HEK293 (cell line): ENCODE results near the gene MAN2B2.

Experiments
- CTCF ChIA-PET: fragments of 350-600 bp; formaldehyde crosslinking; extraction: SDS; loops from one replicate; lab custom pipeline; 2021; ENCODE audit warnings: antibody characterized with exemption; lab: Yijun Ruan, JAX
- POLR2A ChIA-PET: fragments of 300-600 bp; formaldehyde crosslinking; extraction: SDS; loops from one replicate; lab custom pipeline; 2020; ENCODE audit warnings: antibody characterized with exemption, inconsistent platforms; lab: Yijun Ruan, JAX
- H3K27ac ChIP-seq: fragments of 200-500 bp; sonication (Bioruptor generic); 2 replicates; pipeline ENCODE4 v1.5.1; 2014; ENCODE audit warnings: low read depth, low read length, control low read depth, inconsistent platforms; ENCODE audit errors: extremely low read depth
- H3K36me3 ChIP-seq, 2 experiments: fragments of 200-500 bp in 1 of 2; sonication (Bioruptor generic) in 1 of 2; 1 replicate in 1 of 2; 2 replicates in 1 of 2; pipeline ENCODE4 v1.5.1; 2014 to 2017; ENCODE audit warnings: inconsistent platforms in 2 of 2, low read length in 2 of 2; ENCODE audit not compliant: control insufficient read depth in 2 of 2, insufficient read depth in 1 of 2
- H3K4me1 ChIP-seq: fragments of 200-500 bp; sonication (Bioruptor generic); 2 replicates; pipeline ENCODE4 v1.5.1; 2014; ENCODE audit warnings: mild to moderate bottlenecking, low read length, inconsistent platforms; ENCODE audit not compliant: control insufficient read depth, insufficient read depth
- H3K4me3 ChIP-seq: 2 replicates; pipeline ENCODE4 v1.5.1; 2011; ENCODE audit warnings: low read depth, mild to moderate bottlenecking, control low read depth, low read length, moderate library complexity
- H3K9me3 ChIP-seq: fragments of 200-500 bp; sonication (Bioruptor generic); 2 replicates; pipeline ENCODE4 v1.5.1; 2014; ENCODE audit warnings: low read depth, low read length, inconsistent platforms; ENCODE audit not compliant: control insufficient read depth, insufficient read depth
- RBAK ChIP-seq: fragments of 450-650 bp; formaldehyde crosslinking; IDR thresholded peaks from 2 replicates; pipeline ENCODE4 v1.5.1; 2016; ENCODE audit warnings: missing biosample characterization, missing genetic modification characterization
- SP7 ChIP-seq: fragments of 450-650 bp; formaldehyde crosslinking; IDR thresholded peaks from 2 replicates; pipeline ENCODE4 v1.5.1; 2016; ENCODE audit warnings: missing biosample characterization, missing genetic modification characterization
- TRIM28 ChIP-seq: IDR thresholded peaks from 2 replicates; pipeline ENCODE4 v1.6.1; 2011; ENCODE audit warnings: low read length, control low read depth, borderline replicate concordance
- ZFP37 ChIP-seq: fragments of 450-650 bp; formaldehyde crosslinking; IDR thresholded peaks from 2 replicates; pipeline ENCODE4 v1.5.1; 2016; ENCODE audit warnings: missing biosample characterization, missing genetic modification characterization
- ZFP69B ChIP-seq: fragments of 450-650 bp; formaldehyde crosslinking; IDR thresholded peaks from 2 replicates; pipeline ENCODE4 v1.5.1; 2016; ENCODE audit warnings: missing biosample characterization, missing genetic modification characterization
- ZIC2 ChIP-seq: fragments of 450-650 bp; formaldehyde crosslinking; IDR thresholded peaks from 2 replicates; pipeline ENCODE4 v1.5.1; 2016; ENCODE audit warnings: missing biosample characterization, missing genetic modification characterization
- ZNF132 ChIP-seq: fragments of 450-650 bp; formaldehyde crosslinking; IDR thresholded peaks from 2 replicates; pipeline ENCODE4 v1.5.1; 2017; ENCODE audit warnings: missing biosample characterization, missing genetic modification characterization, borderline replicate concordance
- ZNF214 ChIP-seq: fragments of 450-650 bp; formaldehyde crosslinking; IDR thresholded peaks from 2 replicates; pipeline ENCODE4 v1.5.1; 2017; ENCODE audit warnings: missing biosample characterization, mild to moderate bottlenecking, missing genetic modification characterization, borderline replicate concordance
- ZNF24 ChIP-seq: fragments of 450-650 bp; formaldehyde crosslinking; IDR thresholded peaks from 2 replicates; pipeline ENCODE4 v1.5.1; 2016; ENCODE audit warnings: missing biosample characterization, missing genetic modification characterization
- ZNF394 ChIP-seq: fragments of 450-650 bp; formaldehyde crosslinking; IDR thresholded peaks from 2 replicates; pipeline ENCODE4 v1.5.1; 2016; ENCODE audit warnings: missing biosample characterization, missing genetic modification characterization, mild to moderate bottlenecking, moderate library complexity, borderline replicate concordance
- ZNF473 ChIP-seq: fragments of 450-650 bp; formaldehyde crosslinking; IDR thresholded peaks from 2 replicates; pipeline ENCODE4 v1.5.1; 2017; ENCODE audit warnings: missing biosample characterization, missing genetic modification characterization
- ZNF548 ChIP-seq: fragments of 450-650 bp; formaldehyde crosslinking; IDR thresholded peaks from 2 replicates; pipeline ENCODE4 v1.5.1; 2016; ENCODE audit warnings: missing biosample characterization, missing genetic modification characterization
- ZNF600 ChIP-seq: fragments of 450-650 bp; formaldehyde crosslinking; IDR thresholded peaks from 2 replicates; pipeline ENCODE4 v1.5.1; 2016; ENCODE audit warnings: missing biosample characterization, missing genetic modification characterization
- ZNF621 ChIP-seq: fragments of 450-650 bp; formaldehyde crosslinking; IDR thresholded peaks from 2 replicates; pipeline ENCODE4 v1.5.1; 2017; ENCODE audit warnings: missing biosample characterization, missing genetic modification characterization
- ZNF623 ChIP-seq: fragments of 450-650 bp; formaldehyde crosslinking; IDR thresholded peaks from 2 replicates; pipeline ENCODE4 v1.5.1; 2016; ENCODE audit warnings: missing biosample characterization, missing genetic modification characterization
- ZNF785 ChIP-seq: fragments of 450-650 bp; formaldehyde crosslinking; IDR thresholded peaks from 2 replicates; pipeline ENCODE4 v1.5.1; 2016; ENCODE audit warnings: missing biosample characterization, missing genetic modification characterization
- TF ChIP-seq, protein P1 (sequence below): fragments of 450-650 bp; formaldehyde crosslinking; IDR thresholded peaks from 2 replicates; pipeline ENCODE4 v1.5.1; 2016; ENCODE audit warnings: missing biosample characterization, missing genetic modification characterization, low read depth
- TF ChIP-seq, protein P2 (sequence below): fragments of 450-650 bp; IDR thresholded peaks from 2 replicates; pipeline ENCODE4 v1.5.1; 2018; ENCODE audit warnings: missing biosample characterization, mild to moderate bottlenecking, missing genetic modification characterization
- TF ChIP-seq, protein P3 (sequence below): fragments of 450-650 bp; formaldehyde crosslinking; IDR thresholded peaks from 2 replicates; pipeline ENCODE4 v1.5.1; 2016; ENCODE audit warnings: missing biosample characterization, missing genetic modification characterization

Gene MAN2B2

DNA sequence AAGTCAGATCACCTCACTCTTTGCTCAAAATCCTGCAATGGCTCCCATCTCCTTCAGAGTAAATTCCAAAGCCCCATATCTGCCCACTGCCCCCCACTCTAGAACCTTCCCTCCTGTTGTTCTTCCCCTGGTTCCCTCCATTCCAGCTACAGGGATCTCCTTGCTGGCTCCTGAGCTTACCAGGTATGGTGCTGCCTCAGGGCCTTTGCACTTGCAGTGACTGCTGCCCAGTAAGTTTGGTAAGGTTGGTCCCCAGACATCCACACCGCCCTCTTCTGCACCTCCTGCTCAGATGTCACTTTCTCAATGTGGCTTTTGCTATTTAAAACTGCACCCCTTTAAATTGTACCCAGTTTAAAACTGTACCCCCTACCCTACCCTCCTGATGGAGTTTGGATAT, 7.8 kb upstream of the MAN2B2 start:
- no peaks in the 10 kb centered on the region for H3K36me3 ChIP-seq
- H3K27ac ChIP-seq, result no peak overlapping the region
- POLR2A ChIA-PET, result interaction anchor here (0.7 kb wide), 1 partner anchor 109 kb away, joined by 6 read pairs; no protein-coding TSS in a partner anchor
- TF ChIP-seq ZNF621 (tag by site-specific recombination) (no peak), ZFP37 (no peak), RBAK (tag by site-specific recombination) (no peak), ZNF785 (tag by site-specific recombination) (no peak), ZNF623 (peak; percentile 83), SP7 (tag by site-specific recombination) (no peak), ZNF132 (tag by site-specific recombination) (no peak)
- TF ChIP-seq, all 188 proteins: peak for 1
- CTCF ChIA-PET, result no interaction called here
- Histone ChIP-seq H3K4me3 (no peak overlapping the region), H3K9me3 (no peaks in the 10 kb centered on the region), H3K4me1 (no peaks in the 10 kb centered on the region)

DNA sequence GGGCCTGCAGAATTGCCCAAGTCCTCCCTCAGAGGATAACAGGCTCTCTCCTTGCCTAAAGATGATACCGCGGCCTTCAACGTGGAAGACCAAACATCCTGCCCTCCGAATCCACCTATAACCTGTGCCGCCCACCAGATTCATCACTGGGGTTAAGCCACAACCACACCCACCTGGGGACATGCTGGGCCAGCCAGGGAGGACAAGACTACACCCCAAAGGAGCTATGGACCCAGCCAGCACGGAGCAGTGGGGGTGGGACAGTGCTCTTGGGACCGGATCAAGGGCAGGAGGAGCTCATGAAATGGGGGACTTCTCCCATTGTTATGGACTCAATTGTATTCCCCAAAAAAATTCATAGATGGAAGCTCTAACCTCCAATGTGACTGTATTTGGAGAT, 6.8 kb upstream of the MAN2B2 start:
- H3K9me3 ChIP-seq, result no peaks in the 10 kb centered on the region
- no peak overlapping the region for H3K4me3 ChIP-seq
- no peaks in the 10 kb centered on the region for H3K36me3 ChIP-seq
- H3K27ac ChIP-seq, result no peak overlapping the region
- CTCF ChIA-PET, result interaction anchor here (0.7 kb wide), 1 partner anchor 317 kb away, joined by 4 read pairs; no protein-coding TSS in a partner anchor
- TF ChIP-seq ZNF214, result no peak
- TF ChIP-seq ZNF24 (tag by site-specific recombination), result no peak
- no peak for TF ChIP-seq ZNF394
- TF ChIP-seq ZNF600 (tag by site-specific recombination), result no peak
- TF ChIP-seq TRIM28, result no peak
- no peak for TF ChIP-seq RBAK (tag by site-specific recombination)
- TF ChIP-seq, all 188 proteins: peak for 0
- H3K4me1 ChIP-seq, result no peaks in the 10 kb centered on the region
- POLR2A ChIA-PET, result interaction anchor here (0.8 kb wide), 1 partner anchor 105 kb away, joined by 3 read pairs; a partner anchor contains a TSS

DNA sequence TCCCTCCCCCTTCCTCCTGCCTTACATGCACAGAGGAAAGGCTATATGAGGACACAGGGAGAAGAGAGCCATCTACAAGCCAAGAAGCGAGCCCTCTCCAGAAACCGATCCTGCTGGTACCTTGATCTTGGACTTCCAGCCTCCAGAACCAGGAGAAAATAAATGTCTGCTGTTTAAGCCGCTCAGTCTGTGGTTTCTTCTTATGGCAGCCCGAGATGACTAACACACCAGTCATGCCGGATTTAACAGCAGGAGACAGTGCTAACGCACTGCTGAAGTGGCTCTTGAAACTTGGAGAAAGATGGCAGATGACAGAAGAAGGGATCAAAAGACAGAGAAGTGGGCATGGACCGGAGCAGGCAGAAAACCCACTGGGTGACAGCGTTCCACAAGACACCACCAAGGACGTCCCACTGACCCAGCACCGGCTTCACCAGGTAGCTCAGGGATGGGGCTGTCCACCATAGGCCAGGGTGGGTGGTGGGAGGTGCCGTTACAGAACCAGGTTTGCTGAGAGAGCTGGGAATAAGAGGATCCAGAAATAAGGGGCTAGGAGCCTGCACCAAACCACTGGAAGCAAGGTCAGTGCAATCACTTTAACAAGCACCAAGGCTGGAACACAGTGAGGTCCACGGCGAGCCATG, 6.2 kb upstream of the MAN2B2 start:
- H3K4me1 ChIP-seq, result no peaks in the 10 kb centered on the region
- TF ChIP-seq ZFP69B (tag by site-specific recombination), result no peak
- TF ChIP-seq ZNF548, result peak; percentile 95
- peak; percentile 40 for TF ChIP-seq ZIC2 (tag by site-specific recombination)
- TF ChIP-seq, protein P1, sequence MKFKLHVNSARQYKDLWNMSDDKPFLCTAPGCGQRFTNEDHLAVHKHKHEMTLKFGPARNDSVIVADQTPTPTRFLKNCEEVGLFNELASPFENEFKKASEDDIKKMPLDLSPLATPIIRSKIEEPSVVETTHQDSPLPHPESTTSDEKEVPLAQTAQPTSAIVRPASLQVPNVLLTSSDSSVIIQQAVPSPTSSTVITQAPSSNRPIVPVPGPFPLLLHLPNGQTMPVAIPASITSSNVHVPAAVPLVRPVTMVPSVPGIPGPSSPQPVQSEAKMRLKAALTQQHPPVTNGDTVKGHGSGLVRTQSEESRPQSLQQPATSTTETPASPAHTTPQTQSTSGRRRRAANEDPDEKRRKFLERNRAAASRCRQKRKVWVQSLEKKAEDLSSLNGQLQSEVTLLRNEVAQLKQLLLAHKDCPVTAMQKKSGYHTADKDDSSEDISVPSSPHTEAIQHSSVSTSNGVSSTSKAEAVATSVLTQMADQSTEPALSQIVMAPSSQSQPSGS (tag by site-specific recombination), result no peak
- CTCF ChIA-PET, result interaction anchor here (0.7 kb wide), 1 partner anchor 317 kb away, joined by 4 read pairs; no protein-coding TSS in a partner anchor
- no peaks in the 10 kb centered on the region for H3K9me3 ChIP-seq
- H3K27ac ChIP-seq, result no peak overlapping the region
- POLR2A ChIA-PET, result interaction anchor here (0.8 kb wide), 1 partner anchor 105 kb away, joined by 3 read pairs; a partner anchor contains a TSS
- H3K4me3 ChIP-seq, result no peak overlapping the region
- H3K36me3 ChIP-seq, result no peaks in the 10 kb centered on the region

DNA sequence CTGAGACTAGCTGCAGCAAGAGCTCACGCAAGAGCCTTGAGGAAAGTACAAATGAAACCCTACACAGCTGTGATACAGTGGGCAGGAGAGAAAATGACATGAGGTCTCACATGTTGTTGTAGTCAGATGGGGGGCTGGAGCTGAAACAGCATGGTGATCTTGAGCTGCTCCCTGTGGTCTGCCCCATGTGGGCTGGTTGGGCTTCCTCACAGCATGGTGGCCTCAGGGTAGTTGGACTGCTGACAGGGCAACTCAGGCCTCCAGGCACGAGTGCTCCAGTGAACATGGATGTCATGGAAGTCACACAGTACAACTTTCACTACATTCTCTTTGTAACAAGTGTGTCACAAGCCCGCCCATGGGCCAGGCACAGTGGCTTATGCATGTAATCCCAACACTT, 3.4 kb upstream of the MAN2B2 start:
- CTCF ChIA-PET, result interaction anchor here (0.6 kb wide), 1 partner anchor 439 kb away, joined by 3 read pairs; no protein-coding TSS in a partner anchor
- no peak overlapping the region for H3K4me3 ChIP-seq
- TF ChIP-seq ZIC2 (tag by site-specific recombination), result peak; percentile 56
- TF ChIP-seq, protein P2, sequence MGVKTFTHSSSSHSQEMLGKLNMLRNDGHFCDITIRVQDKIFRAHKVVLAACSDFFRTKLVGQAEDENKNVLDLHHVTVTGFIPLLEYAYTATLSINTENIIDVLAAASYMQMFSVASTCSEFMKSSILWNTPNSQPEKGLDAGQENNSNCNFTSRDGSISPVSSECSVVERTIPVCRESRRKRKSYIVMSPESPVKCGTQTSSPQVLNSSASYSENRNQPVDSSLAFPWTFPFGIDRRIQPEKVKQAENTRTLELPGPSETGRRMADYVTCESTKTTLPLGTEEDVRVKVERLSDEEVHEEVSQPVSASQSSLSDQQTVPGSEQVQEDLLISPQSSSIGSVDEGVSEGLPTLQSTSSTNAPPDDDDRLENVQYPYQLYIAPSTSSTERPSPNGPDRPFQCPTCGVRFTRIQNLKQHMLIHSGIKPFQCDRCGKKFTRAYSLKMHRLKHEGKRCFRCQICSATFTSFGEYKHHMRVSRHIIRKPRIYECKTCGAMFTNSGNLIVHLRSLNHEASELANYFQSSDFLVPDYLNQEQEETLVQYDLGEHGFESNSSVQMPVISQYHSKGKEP (tag by site-specific recombination), result no peak
- no peak for TF ChIP-seq ZNF473 (tag by site-specific recombination)
- TF ChIP-seq, protein P3, sequence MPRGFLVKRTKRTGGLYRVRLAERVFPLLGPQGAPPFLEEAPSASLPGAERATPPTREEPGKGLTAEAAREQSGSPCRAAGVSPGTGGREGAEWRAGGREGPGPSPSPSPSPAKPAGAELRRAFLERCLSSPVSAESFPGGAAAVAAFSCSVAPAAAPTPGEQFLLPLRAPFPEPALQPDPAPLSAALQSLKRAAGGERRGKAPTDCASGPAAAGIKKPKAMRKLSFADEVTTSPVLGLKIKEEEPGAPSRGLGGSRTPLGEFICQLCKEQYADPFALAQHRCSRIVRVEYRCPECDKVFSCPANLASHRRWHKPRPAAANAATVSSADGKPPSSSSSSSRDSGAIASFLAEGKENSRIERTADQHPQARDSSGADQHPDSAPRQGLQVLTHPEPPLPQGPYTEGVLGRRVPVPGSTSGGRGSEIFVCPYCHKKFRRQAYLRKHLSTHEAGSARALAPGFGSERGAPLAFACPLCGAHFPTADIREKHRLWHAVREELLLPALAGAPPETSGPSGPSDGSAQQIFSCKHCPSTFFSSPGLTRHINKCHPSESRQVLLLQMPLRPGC (tag by site-specific recombination), result no peak
- no peaks in the 10 kb centered on the region for H3K9me3 ChIP-seq
- no peak overlapping the region for H3K27ac ChIP-seq
- no peaks in the 10 kb centered on the region for H3K36me3 ChIP-seq
- H3K4me1 ChIP-seq, result no peaks in the 10 kb centered on the region
- POLR2A ChIA-PET, result no interaction called here
